ENCODE data around the gene RAB40C.

Gene RAB40C

GRCh38 chr16:606656-607307, 16.9 kb downstream of the RAB40C start:
- TF ChIP-seq, protein P1, sequence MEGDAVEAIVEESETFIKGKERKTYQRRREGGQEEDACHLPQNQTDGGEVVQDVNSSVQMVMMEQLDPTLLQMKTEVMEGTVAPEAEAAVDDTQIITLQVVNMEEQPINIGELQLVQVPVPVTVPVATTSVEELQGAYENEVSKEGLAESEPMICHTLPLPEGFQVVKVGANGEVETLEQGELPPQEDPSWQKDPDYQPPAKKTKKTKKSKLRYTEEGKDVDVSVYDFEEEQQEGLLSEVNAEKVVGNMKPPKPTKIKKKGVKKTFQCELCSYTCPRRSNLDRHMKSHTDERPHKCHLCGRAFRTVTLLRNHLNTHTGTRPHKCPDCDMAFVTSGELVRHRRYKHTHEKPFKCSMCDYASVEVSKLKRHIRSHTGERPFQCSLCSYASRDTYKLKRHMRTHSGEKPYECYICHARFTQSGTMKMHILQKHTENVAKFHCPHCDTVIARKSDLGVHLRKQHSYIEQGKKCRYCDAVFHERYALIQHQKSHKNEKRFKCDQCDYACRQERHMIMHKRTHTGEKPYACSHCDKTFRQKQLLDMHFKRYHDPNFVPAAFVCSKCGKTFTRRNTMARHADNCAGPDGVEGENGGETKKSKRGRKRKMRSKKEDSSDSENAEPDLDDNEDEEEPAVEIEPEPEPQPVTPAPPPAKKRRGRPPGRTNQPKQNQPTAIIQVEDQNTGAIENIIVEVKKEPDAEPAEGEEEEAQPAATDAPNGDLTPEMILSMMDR (IDR thresholded peaks at IDR 0.05; ENCODE audit: low read depth, low read length, missing control alignments), result no peak
- H3K4me3 ChIP-seq (ENCODE audit: low read depth, low read length), result no peak overlapping the region
- in situ Hi-C loops (cut with HindIII; ENCODE audit: low sequenced_read_pairs), result no loop called here
- DNase-seq (ENCODE audit: low read depth), result no peak

DNA sequence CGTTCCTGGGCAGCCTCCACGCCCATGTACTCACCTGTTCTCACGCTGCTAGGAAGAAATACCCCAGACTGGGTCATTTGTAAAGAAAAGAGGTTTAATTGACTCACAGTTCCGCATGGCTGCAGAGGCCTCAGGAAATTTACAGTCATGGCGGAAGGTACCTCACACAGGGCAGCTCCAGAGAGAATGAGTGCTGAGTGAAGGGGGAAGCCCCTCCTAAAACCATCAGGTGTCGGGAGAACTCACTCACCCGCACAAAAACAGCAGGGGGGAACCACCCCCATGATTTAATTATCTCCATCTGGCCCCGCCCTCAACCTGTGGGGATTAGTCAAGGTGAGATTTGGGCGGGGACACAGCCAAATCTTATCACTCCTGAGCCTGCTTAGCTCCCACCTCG, 18.2 kb downstream of the RAB40C start:
- in situ Hi-C loops (cut with HindIII; ENCODE audit: low sequenced_read_pairs), result no loop called here
- DNase-seq (ENCODE audit: low read depth), result no peak
- TF ChIP-seq, protein P1 (IDR thresholded peaks at IDR 0.05; ENCODE audit: low read depth, low read length, missing control alignments), result no peak
- H3K4me3 ChIP-seq (ENCODE audit: low read depth, low read length), result no peak overlapping the region

DNA sequence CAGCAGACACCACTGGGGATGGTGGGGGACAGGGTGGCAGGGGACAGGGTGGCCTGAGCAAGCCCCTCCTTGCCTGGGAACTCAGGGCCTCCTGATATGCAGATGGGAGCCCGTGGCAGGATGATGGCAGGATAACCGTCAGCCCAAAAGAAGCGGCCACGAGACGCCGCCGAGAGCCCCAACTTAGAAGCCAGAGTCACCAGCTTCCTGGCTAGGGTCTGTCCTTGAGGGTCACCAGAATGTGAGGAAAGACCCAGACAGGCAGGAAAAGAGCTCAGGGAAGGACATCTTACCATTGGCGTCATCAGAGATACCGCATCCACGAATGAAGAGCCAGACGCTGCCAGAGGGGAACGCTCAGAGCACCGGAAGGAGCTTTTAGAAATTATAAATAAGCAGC, 19.4 kb downstream of the RAB40C start:
- no peak overlapping the region for H3K4me3 ChIP-seq (ENCODE audit: low read depth, low read length)
- in situ Hi-C loops (cut with HindIII; ENCODE audit: low sequenced_read_pairs), result no loop called here
- DNase-seq (ENCODE audit: low read depth), result no peak
- TF ChIP-seq, protein P1 (IDR thresholded peaks at IDR 0.05; ENCODE audit: low read depth, low read length, missing control alignments), result no peak

DNA sequence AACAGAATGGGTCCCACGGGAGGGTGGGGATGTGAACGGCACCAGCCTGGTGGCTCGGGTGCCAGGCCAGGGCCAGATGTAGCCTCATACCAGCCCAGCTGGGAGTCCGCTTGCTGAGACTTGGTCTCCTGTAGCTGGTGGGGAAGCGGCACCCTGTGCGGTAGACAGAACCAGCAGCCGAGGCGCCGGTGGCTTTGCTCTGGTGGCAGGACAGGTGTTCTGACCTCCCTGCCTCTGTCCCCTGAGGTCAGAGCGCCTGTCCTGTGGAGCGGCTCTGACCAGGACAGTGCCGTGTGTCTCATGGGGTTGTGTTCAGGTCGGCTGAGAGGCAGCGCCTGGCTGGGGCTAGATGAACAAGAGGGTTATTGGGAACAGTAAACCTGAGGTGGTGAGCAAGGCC, 20.1 kb downstream of the RAB40C start:
- DNase-seq (ENCODE audit: low read depth), result no peak
- no peak overlapping the region for H3K4me3 ChIP-seq (ENCODE audit: low read depth, low read length)
- TF ChIP-seq, protein P1 (IDR thresholded peaks at IDR 0.05; ENCODE audit: low read depth, low read length, missing control alignments), result no peak
- in situ Hi-C loops (cut with HindIII; ENCODE audit: low sequenced_read_pairs), result no loop called here

- DNase-seq (ENCODE audit: low read depth), result no peak
- H3K4me3 ChIP-seq (ENCODE audit: low read depth, low read length), result no peak overlapping the region
- in situ Hi-C loops (cut with HindIII; ENCODE audit: low sequenced_read_pairs), result no loop called here
- TF ChIP-seq, protein P1 (IDR thresholded peaks at IDR 0.05; ENCODE audit: low read depth, low read length, missing control alignments), result peak; percentile 26
Observed at GRCh38 chr16:610513-611381, 20.9 kb downstream of the RAB40C start.

- DNase-seq (ENCODE audit: low read depth), result no peak
- no peak overlapping the region for H3K4me3 ChIP-seq (ENCODE audit: low read depth, low read length)
- TF ChIP-seq, protein P1 (IDR thresholded peaks at IDR 0.05; ENCODE audit: low read depth, low read length, missing control alignments), result no peak
- in situ Hi-C loops (cut with HindIII; ENCODE audit: low sequenced_read_pairs), result no loop called here
Observed at GRCh38 chr16:615122-615521, 25.3 kb downstream of the RAB40C start.
